ENCODE measurements around the gene UCK1.

Gene UCK1

DNA sequence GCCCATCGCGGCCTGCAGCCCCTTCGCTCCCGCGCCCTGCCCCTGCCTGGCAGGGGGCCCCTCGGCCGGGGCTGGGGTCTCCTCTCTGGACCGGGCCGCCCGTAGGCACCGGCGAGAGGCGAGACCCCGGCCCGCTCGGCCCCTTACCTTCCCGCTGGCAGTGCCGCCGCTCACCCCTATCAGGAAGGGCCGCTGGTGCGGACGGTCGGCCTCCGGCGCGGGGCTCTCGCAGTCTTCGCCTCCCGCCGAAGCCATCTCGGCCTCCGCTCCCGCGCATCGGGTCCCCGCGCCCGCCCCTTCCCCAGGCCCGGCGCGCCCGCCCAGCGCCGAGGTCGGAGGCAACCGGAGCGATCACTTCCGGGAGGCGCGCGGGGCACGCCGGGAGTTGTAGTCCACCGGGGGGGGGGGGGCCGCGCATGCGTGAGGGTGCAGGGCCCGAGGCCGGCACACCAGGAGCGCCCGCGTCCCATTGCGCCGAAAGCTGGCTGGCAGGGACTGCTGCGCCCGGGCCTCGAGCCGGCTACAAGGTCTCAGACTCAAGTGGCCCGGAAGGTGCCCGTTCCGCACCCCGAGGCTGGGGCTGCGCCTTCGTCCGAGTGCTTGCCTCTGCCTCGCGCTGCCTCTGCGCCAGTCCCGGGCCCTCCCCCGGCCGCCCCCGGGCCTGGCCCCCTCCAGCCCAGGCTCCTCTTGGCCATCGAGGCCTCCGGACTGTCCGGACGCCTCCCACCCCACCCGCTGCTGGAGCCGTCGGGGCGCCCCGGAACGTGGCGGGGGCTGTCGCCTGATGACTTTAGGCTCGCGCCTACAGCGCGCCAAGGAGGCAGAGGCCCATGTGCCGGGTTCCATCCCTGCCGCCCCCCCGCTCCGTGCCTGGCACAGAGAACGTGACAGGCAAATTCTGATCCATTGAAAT, at the start of gene UCK1:
TSS of gene UCK1 (minus strand) at position 344 of the 913 bp plus-strand sequence. CDS start at position 255, 89 bp downstream.
- peak; percentile 85 to 87 for DNase-seq

DNA sequence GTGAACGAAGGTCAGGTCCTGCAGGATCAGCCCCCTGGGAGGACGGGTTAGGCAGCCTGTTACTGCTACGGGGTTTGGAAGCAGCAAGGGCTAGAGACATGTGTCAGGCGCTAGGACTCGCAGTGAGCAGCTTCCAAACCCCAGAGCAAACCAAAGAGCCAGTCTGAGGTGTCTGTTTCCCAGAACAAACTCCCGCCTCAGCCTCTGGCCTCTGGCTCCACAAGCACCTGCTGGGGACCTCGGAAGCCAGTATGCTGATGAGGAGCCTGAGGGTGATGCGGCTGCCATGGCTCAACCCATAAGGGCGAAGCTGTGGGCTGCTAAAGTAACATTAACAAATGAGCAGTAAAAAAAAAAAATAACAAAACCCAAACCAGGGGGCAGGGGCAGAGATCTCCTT, 49.3 kb upstream of the UCK1 start:
- DNase-seq = no peak

DNA sequence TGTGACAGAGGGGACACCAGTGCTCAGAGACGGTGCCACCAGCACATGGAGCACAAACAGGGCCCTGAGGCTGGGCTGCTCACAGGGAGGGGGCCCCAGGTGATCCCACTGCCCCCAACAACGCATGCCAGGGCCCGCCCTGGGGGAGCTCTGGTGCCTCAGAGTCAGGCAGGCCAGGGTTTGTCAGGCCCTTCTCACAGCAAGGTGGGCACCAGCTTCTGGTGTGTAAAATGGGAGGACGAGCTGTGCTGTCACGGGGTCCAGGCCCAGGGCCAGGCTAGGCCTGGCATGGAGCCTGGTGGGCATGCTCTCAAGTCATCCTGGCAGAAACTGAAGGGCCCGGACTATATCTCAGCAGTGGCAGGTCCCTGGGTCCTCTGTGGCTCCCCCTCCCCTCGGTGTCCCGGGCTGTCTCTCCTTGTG, 48.7 kb upstream of the UCK1 start:
- DNase-seq = no peak

DNA sequence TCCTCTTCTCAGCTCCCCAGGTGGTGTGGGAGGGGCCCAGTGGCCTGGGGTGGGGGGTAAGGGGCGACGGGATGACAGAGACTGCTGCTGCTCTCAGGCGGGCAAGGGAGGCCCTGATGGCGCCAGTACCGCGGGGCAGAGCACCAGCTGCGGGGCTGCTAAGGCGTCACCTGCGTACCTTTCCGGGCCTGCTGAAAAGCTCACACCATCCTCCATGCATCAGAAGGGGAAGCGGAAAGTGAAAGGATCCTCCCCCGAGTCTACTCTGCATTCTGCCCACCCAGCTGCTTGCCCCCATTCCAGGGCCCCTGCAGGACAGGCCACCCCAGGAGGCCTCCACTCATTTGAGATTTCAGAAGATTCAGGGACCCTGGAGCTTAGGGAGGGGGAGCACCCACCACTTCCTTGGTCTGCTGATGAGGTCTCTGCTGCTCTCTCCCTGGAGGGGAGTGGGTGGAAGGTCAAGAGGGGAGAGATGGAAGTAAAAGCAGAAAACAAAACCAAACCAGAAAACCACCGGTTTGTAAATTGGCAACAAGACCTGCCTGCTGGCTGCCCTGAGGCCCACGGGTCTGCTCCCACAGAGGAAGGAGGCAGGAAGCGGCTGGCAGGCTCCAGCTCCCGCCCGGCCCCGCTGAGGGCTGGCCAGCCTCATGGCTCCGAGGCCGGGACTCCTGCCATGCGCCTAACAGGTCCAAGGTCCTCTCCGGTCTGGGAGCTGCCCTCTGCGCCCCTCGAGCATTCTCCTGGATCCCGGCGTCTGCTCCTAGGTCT, 47.9 kb upstream of the UCK1 start:
- DNase-seq = no peak

DNA sequence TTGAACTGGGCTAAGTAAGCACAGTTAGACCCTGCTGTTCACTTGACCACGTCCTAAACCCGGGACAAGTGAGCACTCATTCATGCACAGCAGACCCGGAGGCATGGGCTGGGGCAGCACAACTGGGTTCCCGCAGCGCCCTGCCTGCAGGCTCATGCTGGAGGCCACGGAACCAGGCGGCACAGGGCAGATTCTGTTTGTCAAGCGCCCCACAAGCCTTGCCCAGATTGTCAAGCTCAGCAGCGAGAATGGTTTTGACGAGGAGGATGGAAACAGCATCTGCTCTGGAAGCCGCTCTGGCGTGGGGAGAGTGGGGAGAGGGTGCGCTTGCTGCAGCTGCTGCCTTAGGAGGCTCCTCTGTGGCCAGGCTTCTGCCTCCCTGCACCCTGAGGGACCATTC, 47.0 kb upstream of the UCK1 start:
- DNase-seq = no peak

DNA sequence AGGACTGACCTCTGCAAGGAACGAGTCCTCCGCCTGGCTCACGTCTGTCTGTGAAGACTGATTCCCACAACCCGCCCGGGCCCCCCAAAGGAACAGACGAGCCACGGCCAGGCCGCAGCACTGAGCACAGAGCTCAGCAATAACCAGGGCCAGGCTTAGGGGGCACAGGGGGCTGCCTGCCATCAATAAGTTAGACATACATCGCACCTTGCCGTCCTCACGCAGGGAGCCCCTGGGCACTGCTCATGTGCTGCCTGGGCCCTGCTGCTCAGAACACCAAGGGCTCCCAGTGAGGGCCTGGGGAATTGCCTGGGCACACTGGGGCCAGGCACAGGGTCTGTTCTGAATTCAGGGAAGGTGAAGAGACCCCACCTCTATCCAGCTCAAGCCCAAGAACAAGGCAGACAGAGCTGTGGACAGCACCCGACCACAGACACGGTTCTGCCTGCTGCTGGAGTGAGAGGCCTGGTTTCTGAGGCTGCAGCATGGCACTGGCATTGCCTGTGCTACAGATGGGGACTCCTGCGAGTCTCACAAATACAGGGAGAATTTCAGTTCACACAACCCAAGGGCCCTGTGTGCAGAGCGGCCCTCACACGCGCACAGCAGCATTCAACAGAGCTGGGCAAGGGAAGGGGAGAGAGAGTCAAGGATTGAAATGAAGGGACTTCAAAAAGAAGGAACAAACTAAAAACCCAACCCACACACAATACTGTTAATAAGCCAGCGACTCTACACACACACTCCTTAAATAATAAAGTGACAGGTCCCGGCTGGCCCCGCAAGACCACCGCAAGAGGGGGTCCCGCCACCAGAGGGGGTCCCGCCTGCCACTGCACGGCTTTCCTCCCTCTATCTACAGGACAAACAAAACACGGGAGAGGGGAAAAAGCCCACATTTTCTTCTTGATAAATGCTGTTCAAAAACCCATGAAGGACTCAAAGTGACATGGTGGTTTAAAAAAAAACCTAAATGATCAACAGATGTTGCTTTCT, 46.2 kb upstream of the UCK1 start:
- no peak for DNase-seq

DNA sequence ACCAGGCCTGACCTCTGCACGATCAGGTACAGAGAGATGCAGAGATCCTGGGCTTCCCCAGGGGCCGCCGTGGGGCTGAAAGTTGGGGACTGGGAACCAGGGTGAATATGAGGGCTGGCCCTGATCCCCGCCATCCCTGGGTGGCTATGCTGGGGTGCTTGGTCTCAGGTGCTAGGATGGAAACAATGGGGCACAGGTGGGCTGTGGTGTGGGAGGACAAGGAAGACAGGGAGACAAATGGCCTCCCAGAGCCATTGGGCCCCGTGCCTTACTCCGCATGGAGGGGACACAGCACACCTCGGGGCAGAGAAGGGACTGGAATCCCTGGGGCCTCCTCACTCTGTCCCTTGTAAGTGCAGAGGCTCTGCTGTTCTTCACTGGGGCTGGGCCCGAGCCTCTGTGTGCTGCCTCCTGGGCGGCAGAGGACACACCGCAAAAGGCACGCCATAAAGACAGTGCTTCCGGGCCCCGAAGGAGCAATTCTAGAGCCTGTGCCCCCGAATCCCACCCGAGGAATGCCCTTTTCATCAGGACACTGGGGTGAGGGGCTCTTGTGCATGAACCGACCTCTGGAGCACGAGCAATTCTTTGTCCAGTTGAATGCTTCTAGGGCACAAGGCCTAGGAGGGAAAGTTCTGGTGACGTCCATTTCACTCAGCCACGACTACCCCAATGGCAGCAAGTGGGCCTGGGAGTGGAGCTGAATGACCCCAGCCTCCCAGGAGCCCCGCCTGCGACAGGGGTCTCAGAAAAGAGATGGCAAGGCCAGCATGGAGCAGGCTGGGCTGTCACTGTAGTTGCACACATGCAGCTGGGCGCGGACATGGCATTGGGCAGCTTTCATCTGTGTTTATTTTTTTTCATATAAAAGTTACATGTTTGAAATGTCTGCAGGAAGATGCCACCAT, 45.1 kb upstream of the UCK1 start:
- no peak for DNase-seq

DNA sequence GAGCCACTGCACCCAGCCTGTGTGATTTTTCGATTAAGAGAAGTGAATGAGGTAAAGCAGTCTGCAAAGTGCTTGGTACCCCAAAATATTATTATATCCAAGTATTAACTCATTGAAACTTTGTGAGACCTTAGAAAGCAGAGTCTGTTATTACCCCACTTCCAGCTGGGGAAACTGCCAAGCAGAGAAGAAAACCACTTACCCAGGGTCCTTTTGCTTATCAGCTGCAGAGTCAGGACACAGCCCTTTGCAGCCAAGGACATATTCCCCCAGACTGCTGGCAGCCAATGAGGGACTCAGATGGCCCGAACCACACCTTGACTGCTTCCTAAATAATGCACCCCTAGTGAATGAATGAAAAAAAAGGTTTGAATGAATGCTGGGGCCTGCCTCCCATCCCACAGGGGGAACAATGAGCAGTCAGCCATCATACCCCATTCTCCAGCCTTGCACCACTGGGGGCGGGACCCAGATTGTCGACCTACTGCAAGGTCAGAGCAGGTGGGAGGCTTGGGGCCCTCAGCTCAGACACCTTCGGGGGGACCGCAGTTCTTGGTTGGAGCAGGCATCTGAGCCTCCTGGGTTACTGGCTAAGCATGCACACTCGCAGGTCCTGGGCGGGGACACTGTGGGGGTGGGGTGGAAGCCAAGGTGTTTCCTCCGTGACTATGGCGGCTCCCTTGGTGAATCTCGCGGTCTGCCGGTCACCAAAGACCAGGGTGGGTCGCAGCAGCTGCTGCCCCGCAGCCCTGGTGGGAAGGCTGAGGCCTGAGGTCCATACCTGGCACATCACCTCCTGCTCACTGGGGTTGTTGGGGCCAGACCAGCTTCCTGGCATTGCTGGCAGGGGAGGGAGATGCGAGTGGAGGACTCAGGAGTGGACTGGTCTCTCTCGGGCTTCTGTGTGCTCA, 43.9 kb upstream of the UCK1 start:
- DNase-seq = no peak

DNA sequence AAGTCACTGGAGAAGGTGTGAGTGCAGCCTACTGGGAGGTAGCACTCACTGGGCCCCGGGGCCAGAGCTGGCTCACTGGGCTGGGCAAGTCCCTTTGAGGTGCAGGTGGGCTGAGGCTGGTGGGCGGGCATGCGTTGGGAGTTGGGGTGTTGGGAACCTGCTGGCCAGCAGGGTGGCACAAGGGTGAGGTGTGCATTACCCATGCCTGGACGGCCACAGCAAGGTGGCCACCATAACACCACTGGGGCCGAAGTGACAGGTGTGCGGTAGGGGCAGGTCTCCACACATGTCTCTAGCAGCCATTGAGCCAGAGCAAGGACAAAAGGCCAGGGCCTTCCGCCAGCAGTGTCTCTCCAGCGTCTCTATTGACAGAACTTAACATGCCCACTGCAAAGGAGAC, 36.8 kb upstream of the UCK1 start:
- DNase-seq = no peak

DNA sequence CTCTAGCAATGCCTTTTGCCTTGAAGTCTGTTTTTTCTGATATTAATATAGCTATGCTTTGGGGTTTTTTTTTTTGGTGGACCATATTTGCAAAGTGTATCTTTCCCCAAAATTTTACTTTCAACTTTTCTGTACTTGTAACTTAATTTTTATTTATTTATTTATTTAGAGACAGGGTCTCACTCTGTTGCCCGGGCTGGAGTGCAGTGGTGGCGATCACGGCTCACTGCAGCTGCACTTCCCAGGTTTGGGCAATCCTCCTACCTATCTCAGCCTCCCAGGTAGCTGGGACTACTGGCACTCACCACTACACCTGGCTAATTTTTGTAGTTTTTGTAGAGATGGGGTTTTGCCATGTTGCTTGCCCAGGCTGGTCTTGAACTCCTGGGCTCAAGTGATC, 35.1 kb upstream of the UCK1 start:
- DNase-seq = no peak

DNA sequence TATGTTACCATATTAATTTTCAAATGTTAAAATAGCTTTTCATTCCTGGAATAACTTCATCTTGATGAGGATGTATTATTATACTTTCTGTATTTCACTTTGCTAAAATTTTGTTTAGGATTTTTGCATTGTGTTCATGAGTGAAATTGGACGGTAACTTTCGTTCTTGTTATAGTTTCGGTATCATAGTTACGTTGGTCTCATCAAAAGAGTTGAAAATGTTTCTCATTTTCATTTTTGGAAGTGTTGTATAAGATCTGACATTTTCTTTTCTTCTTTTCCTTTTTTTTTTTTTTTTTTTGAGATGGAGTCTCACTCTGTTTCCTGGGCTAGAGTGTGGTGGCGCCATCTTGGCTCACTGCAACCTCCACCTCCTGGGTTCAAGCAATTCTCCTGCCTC, 34.3 kb upstream of the UCK1 start:
- no peak for DNase-seq

DNA sequence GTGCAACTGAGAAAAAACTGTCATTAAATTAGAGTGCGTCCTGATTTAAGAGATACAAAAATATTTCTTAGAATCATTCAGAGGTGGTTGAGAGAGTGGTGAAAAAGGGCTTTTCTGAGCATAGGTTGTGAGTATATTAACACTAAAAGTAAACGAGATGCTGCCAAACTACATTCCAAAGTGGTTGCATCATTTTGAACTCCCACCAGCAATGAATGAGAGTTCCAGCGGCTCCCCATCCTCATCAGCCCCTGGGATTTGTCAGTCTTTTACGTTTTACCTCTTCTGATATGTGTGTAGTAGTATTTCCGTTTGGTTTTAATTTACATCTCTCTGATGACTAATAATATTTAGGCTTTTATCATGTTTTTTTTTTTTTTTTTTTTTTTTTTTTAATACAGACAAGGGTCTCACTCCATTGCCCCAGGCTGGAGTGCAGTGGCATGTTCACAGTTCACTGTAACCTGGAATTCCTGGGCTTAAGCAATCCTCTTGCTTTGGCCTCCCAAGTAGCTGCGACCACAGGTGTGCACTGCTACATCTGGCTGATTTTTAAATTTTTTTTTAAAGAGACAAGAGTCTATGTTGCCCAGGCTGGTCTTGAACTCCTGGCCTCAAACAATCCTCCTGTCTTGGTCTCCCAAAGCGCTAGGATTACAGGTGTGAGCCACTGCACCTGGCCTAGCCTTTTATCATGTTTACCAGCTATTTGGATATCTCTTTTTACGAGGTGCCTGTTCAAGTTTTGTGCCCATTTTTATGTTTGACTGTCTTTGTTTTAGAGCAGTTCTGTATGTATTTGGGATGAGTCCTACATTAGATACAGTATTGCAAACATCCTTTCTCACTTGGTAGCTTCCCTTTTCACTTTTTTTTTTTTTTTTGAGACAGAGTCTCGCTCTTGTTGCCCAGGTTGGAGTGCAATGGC, 31.2 kb upstream of the UCK1 start:
- no peak for DNase-seq

DNA sequence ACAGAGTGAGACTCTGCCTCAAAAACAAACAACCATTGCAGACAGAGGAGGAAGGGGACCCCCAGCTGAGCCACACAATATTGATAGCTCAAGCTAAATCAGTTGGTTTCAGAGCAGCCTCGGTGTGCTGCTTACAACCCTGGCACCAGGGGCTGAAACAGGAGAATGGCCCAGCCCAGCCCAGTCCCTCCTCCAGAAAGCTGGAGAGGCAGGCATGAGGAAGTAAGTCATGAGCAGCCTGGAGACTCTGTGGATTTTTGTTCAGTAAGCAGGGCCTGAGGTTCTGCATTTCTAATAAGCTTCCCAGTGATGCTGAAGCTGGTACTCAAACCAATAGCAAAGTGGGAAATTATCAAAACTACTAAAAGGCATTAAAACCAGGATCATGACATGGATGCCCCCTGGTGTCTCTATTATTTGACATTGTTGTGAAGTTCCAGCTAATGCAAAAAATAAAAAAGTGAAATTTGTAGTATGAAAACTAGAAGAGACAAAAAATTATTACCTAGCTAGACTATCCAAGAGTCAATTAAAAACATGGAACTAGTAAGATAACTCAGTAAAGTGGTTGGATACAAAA, 28.4 kb upstream of the UCK1 start:
- DNase-seq = no peak

DNA sequence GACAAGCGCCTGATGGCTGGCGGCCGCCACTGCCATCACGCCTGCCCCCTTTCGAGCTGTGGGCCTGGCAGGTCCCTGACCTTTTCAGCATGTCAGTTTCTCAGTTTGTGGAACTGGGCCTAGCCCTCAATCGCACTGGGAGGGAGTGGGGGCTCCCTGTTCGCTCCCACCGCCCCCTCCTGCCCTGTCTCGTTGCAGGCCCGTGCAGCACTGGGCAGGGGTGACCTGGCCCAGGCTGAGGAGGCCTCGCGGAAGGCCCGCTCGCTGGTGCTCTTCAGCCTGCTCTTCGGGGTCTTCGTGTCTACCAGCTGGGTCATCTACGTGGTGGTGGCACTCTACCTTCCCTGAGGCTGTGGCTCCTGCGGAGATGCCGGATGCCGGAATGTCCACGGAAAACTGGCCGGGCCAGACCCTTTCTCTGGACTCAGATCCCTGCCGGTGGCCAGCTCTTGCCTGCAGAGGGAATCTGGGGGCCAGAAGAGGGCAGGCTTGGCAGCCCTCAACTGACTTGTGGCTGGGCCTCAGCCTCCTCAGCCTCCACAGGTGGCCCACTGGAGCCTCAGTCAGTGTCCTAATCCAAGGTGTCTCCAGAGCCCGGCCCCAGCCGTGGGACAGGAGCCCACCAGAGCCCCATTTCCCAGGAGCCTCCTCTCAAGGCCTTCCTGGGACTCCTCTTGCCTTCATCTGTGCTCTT, 26.9 kb upstream of the UCK1 start:
- DNase-seq = no peak

DNA sequence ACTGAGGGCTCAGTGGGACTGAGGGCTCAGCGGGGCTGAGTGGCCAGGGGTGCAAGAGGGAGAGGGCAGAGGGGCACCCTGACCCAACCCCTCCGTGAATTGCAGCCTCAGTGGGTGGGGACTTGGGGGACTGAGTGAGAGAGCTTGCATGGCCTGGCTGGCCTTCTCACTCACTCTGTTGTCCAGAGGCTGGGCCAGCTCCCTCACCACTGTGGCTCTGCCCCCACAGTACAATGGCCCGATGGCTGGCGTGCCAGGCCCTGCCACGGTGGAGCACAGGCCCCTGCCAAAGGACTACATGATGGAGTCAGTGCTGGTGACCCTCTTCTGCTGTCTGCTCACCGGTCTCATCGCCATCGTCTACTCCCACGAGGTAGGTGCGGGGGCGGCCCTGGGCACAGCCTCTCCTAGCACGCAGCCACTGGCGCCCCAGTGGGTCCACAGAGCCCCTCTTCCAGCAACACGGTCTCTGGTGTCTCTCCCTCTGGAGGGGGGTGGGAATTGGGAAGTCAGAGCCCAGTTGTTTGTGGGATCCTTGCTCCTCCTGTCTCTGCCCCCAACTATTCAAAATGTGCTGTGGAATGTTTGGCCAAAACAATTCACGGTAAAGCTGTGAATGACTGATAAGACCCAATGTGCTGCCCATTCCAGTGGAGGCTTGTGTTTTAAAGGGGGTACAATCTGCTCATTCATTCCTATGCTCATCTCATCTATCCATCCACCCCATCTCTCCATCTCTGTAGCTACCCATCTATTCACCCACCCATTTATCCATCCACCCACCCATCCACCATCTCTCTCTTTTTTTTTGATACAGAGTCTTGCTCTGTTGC, 25.0 kb upstream of the UCK1 start:
- DNase-seq = no peak

DNA sequence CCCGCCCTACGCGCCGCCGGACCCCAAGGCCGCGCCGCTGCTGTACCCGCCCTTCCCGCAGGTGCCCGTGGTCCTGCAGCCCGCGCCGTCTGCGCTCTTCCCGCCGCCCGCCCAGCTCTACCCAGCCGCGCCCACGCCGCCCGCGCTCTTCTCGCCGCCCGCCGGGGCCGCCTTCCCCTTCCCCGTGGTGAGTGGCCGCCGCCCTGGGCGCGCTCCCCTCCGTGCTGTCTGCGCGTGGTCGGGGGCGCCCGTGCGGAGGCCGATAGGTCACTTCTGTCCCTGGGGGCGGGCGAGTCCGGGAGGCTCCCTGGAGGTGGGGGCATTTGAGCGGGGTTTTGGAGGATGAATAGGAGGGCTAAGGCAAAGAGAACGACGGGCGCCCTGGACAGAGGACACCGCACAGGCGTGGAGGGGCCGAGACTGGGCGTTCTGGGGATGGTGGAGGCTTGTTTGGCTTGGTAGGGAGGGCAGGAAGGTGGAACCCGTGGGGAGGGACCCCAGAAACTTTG, 23.8 kb upstream of the UCK1 start:
- DNase-seq = no peak

All from NCI-H2081 (cell line).